Keratinocyte (primary cell): ENCODE measurements around the gene IKZF5.

Source experiments
- CTCF ChIP-seq, 3 experiments: IDR thresholded peaks in 1 of 3; conservative IDR thresholded peaks in 1 of 3; optimal IDR thresholded peaks in 1 of 3; 2 replicates in 2 of 3; 3 replicates in 1 of 3; pipeline versions ENCODE3 to v1.5.1; 2011; ENCODE audit warnings: low read length in 3 of 3, mild to moderate bottlenecking in 3 of 3, moderate library complexity in 2 of 3, control low read depth in 1 of 3, inconsistent platforms in 1 of 3; ENCODE audit not compliant: insufficient read depth in 2 of 3; ENCODE audit errors: extremely low read depth in 1 of 3
- EZH2 ChIP-seq: IDR thresholded peaks from one replicate; pipeline ENCODE4 v1.6.1; 2012; ENCODE audit warnings: inconsistent platforms, mild to moderate bottlenecking, low read length, moderate library complexity

GRCh38 chr10:122962405-122962804, 46.2 kb downstream of the IKZF5 start:
- TF ChIP-seq CTCF (optimal IDR thresholded peaks at IDR 0.05 in 1 of 3, IDR thresholded peaks at IDR 0.05 in 1 of 3, conservative IDR thresholded peaks at IDR 0.05 in 1 of 3; ENCODE audit: extremely low read depth in 1 of 3, insufficient read depth in 2 of 3, low read length in 3 of 3) (no peak), EZH2 (no peak)
